Measurements from ENCODE around the gene TUBA1A.
A peak's percentile ranks its signal among the peaks of the same experiment; 100 is the strongest.

The TUBA1A gene

DNA sequence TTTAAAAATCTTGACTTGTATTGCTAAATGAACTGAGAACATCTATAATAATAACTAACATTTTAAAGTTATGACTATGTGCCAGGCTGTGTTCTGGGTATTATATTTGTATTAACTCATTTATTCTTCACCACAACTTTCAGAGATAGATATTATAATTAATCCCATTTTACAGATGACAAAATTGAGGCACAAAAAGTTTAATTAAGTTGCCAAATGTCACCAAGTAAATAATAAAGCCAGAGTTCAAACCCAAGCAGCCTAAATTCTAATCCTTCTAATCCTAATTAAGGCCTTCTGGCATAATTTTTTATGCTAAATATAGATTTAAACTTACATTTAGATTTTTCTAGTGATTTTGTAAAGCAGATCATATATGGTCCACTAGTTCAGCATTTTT, 17.5 kb upstream of the TUBA1A start:
- TF ChIP-seq SIN3A (IDR thresholded peaks at IDR 0.05; ENCODE audit: borderline replicate concordance, insufficient read depth, low read length) (no peak), POLR2AphosphoS5 (IDR thresholded peaks at IDR 0.05; ENCODE audit: low read depth, low read length) (no peak), TAF1 (IDR thresholded peaks at IDR 0.05; ENCODE audit: borderline replicate concordance, insufficient read depth, low read length) (no peak), FOXP2 (optimal IDR thresholded peaks at IDR 0.05; ENCODE audit: borderline replicate concordance, extremely low read depth, extremely low read length, insufficient read depth) (no peak)
- TF ChIP-seq, protein P1, sequence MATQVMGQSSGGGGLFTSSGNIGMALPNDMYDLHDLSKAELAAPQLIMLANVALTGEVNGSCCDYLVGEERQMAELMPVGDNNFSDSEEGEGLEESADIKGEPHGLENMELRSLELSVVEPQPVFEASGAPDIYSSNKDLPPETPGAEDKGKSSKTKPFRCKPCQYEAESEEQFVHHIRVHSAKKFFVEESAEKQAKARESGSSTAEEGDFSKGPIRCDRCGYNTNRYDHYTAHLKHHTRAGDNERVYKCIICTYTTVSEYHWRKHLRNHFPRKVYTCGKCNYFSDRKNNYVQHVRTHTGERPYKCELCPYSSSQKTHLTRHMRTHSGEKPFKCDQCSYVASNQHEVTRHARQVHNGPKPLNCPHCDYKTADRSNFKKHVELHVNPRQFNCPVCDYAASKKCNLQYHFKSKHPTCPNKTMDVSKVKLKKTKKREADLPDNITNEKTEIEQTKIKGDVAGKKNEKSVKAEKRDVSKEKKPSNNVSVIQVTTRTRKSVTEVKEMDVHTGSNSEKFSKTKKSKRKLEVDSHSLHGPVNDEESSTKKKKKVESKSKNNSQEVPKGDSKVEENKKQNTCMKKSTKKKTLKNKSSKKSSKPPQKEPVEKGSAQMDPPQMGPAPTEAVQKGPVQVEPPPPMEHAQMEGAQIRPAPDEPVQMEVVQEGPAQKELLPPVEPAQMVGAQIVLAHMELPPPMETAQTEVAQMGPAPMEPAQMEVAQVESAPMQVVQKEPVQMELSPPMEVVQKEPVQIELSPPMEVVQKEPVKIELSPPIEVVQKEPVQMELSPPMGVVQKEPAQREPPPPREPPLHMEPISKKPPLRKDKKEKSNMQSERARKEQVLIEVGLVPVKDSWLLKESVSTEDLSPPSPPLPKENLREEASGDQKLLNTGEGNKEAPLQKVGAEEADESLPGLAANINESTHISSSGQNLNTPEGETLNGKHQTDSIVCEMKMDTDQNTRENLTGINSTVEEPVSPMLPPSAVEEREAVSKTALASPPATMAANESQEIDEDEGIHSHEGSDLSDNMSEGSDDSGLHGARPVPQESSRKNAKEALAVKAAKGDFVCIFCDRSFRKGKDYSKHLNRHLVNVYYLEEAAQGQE (IDR thresholded peaks at IDR 0.05; ENCODE audit: insufficient read depth in 1 of 2, low read depth in 2 of 2, low read length in 2 of 2) = no peak

DNA sequence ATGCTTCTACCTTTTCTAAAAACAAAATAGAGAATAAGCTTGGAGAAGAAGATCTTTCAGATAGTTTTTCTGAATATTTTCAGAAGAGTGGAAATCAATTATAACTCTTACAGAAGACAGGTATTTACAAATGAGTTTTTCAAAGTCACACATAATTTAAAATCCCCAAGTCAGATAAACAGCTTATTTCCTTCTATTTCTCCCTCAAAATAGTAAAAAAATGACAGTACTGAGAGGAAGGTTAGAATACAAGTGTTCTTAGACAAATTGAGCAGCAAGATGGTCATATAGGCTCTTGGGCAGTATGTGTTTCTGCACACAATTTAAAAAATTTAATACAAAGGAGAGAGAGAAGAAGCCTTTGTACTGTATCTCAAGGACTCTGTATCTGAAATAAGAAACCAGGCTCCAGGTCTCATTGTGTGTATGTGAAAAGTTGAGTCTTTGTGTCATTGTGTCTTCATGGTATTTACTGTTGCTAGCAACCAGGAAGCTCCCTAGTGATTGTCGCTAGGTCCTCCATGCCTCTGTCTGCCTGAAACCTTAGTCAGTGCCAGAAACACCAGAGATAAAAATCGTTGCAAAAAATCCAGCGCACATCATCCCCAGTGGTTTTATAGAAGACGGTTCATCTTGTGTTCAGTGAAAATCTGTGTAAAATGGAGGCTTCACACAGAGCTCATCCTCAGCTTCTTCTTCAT, 12.9 kb upstream of the TUBA1A start:
- no peak for TF ChIP-seq TAF1 (IDR thresholded peaks at IDR 0.05; ENCODE audit: borderline replicate concordance, insufficient read depth, low read length)
- TF ChIP-seq SIN3A (IDR thresholded peaks at IDR 0.05; ENCODE audit: borderline replicate concordance, insufficient read depth, low read length) = no peak

DNA sequence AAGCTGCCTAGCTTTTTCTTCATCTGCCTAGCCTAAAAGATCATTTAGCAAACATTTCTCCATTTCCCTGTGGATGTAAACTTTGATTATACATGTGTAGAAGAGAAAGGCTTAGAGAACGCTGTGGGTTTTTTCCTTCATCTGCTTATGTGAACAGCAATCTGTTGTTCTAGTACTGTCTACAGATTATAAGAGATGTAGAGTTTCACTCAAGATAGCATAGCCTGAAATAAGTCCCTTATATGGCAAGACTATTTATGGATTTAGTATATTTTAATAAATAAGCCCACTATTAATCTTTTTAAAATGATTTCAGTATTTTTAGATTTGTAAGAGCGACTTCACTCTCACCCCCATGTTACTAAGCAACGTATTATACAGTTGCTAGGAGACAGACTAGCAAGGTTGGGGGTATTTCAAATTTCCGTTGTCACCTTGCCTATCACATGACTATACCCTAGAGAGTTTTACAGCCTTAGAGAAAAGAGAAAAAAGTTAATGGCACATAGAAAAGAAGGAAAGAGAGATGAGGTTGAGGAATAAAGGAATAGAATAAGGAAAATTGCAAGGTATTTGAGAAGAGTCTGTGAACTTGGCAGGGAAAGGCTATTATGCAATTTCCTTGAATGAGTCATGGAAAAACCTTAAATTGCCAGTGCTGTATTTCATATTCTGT, 12.2 kb upstream of the TUBA1A start:
- TF ChIP-seq SIN3A (IDR thresholded peaks at IDR 0.05; ENCODE audit: borderline replicate concordance, insufficient read depth, low read length) (no peak), POLR2AphosphoS5 (IDR thresholded peaks at IDR 0.05; ENCODE audit: low read depth, low read length) (no peak), TAF1 (IDR thresholded peaks at IDR 0.05; ENCODE audit: borderline replicate concordance, insufficient read depth, low read length) (peak; percentile 18; the same call in 1 of the 2 replicates)
- TF ChIP-seq, protein P1 (IDR thresholded peaks at IDR 0.05; ENCODE audit: insufficient read depth in 1 of 2, low read depth in 2 of 2, low read length in 2 of 2) = no peak

DNA sequence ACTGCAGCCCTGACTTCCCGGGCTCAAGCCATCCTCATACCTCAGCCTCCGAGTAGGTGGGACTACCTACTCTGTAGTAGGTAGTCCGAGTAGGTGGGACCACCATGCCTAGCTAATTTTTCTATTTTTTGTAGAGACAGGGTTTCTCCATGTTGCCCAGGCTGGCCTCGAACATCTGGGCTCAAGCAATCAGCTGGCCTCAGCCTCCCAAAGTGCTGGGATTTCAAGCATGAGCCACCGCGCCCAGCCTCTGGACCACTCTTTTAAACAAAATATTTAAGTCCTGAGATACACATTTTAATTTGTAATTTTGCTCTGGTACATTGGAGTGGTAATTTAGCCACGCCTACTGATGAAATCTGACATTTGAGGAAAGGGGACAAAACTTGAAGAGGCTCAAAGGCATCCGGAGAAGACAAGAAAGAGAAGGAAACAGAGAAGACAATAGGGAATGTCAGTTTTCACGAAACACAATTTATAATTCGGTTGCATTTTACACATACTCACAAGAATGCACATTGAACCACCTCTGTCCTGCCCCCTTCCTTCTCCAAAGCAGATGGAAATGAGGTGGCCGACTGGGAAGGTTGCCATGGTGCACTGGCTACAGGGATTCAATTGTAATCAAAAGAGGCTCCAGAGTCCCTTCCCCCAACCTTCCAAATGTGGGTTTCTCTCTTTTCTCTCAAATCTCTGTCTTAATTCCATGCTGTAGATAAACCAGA, 9.7 kb upstream of the TUBA1A start:
- TF ChIP-seq, protein P1 (IDR thresholded peaks at IDR 0.05; ENCODE audit: insufficient read depth in 1 of 2, low read depth in 2 of 2, low read length in 2 of 2) = no peak
- TF ChIP-seq POLR2AphosphoS5 (IDR thresholded peaks at IDR 0.05; ENCODE audit: low read depth, low read length) (no peak), TAF1 (IDR thresholded peaks at IDR 0.05; ENCODE audit: borderline replicate concordance, insufficient read depth, low read length) (no peak), FOXP2 (optimal IDR thresholded peaks at IDR 0.05; ENCODE audit: borderline replicate concordance, extremely low read depth, extremely low read length, insufficient read depth) (no peak), SIN3A (IDR thresholded peaks at IDR 0.05; ENCODE audit: borderline replicate concordance, insufficient read depth, low read length) (no peak)

DNA sequence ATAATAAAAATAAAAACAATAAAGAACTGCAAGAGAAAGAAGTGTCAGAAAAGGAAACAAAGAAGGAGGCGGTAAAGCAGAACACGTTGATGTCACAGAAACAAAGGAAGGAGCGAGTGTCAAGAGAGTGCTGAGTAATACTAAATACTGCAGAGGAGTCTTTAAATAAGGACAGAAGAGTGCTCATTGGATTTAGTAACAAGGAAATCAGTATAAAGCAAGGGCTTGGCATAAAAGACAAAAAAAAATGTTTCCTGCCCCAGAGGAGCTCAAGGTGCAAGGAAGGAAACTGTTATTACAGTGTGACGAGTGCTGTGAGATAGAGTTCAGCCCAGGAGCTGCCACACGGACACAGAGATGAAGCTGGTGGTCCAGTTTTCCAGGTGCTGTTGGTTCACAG, 8.4 kb upstream of the TUBA1A start:
- TF ChIP-seq TAF1 (IDR thresholded peaks at IDR 0.05; ENCODE audit: borderline replicate concordance, insufficient read depth, low read length) (no peak), POLR2AphosphoS5 (IDR thresholded peaks at IDR 0.05; ENCODE audit: low read depth, low read length) (no peak), SIN3A (IDR thresholded peaks at IDR 0.05; ENCODE audit: borderline replicate concordance, insufficient read depth, low read length) (no peak)
- TF ChIP-seq, protein P1 (IDR thresholded peaks at IDR 0.05; ENCODE audit: insufficient read depth in 1 of 2, low read depth in 2 of 2, low read length in 2 of 2) = no peak
